NCI-H2196 treated with DMSO at 0.1 percent for 48 hours (cell line): ENCODE results near the gene FBXL17.

Experiments
- DNase-seq: peaks from one replicate; lab custom pipeline; 2025; ENCODE audit not compliant: unreplicated experiment; lab: John Stamatoyannopoulos, UW

The FBXL17 gene

DNA sequence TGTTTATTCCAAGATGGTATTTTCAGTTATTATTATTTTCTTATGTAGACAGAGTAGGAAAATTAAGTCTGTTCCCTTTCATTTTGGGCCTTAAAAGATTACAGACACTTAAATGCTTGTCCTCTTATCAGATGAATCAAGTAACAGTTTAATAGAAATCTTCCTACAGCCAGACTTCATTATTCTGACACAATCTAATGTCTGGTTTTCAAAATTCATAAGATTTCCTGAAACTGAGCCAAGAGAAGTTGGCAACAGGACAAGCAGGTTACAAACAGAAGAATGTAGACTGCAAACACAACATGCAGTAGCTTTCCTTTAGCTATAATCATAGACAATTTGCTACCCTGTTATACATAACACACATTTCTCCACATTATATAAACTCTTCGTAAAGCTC, 130.5 kb downstream of the FBXL17 start:
- DNase-seq = no peak

GRCh38 chr5:108249785-108250426, 132.0 kb downstream of the FBXL17 start:
- DNase-seq = no peak

DNA sequence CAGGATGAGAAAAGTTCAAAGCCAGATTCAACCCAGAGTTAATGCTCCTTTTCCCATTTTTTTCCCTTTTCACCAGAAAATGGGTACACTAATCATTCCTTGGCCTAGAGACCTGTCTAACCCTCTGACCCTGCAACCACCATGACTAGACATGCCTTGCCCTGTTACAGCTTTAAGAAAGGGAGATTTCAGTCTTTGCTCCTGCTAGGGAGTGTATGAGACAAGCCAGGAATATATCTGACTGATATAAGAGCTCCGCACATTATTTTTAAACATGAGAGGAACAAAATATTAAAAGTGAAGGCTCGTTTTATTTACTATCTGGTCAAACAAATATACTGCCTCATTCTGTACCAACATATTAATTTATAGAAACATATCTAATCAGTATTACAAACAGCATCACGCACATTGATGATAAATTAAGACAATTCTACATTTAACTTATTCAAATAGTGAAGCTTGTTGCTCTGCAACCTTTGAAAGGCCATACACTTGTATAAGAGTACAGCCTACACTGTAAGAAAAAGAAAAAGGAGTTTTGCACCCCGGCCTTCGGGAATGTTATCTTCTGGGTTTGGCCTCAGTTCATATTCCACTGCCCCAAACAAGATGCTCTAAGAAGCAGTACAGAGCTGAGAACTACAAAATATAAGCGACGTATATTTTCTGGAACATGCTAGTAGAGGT, 132.7 kb downstream of the FBXL17 start:
- DNase-seq = no peak

- DNase-seq = no peak
Observed at GRCh38 chr5:108238936-108239887, 142.7 kb downstream of the FBXL17 start.

DNA sequence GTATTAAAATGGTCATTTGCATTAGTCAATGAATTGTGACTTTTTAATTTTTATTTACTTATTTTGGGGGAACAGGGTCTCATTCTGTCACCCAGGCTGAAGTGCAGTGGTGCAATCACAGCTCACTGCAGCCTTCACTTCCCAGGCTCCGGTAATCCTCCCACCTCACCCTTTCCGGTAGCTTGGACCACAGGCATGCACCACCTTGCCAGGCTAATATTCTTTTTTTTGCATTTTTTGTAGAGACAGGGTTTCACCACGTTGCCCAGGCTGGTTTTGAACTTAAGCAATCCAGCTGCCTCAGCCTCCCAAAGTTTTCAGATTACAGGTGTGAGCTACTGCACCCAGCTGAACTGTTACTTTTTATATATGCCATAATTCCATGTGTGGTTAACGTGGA, 143.4 kb downstream of the FBXL17 start:
- DNase-seq = no peak

DNA sequence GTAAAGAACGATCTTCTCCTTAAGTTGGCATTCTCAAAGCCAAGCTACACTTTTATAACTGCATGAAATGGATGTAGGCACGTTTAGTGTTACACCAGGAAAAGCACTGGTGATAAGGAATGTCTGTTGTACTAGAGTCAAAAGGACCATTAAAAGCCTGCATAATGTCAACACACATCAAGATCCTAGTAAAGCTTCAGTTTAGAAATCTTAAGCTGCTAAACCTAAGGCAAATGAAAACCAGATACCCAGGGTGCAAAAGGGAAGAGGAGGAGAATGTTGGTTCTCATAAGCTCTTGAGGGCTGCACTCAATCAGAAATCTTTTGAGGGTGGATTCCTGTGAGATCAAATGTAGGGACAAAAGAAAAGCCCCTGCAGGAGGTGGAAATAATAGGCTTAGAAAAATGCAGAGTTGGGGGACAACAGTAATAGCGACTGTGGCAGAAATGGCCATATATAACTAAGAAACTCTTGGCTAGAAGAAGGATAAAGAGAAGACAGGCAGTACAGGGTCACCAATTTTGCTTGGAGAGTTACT, 148.2 kb downstream of the FBXL17 start:
- DNase-seq = no peak

DNA sequence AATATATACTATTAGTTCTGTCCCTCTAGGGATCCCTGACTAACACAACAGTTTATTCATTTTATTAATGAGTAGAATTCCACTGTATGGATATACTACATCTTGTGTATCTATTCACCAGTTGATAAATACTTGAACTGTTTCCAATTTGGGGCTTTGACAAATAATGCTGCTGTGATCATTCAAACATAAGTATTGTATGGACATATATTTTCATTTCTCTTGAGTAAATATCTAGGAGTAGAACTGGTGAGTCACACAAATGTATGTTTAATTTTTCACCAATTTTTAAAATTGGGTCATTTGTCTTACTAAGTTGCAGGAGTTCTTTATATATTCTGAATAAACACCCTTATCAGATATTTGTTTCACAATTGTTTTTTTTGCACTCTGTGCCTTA, 149.1 kb downstream of the FBXL17 start:
- no peak for DNase-seq

DNA sequence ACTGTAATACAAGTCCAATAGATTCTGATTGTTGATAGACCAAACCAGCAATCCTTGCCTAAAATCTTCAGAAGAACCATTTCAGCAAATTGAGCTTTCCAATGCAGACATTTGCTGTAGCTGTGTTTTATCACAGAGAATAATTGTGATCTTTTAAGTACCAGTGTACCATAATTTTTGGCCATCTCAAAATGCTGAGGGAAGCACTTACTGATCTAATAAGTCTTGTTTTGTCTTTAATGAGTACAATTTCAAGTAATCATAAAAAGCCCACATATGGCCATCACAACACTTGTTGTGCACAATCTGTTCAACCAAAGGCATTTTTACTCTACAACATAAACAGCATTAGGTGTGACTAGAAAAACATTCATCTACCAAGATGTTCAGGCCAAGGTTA, 159.9 kb downstream of the FBXL17 start:
- no peak for DNase-seq

DNA sequence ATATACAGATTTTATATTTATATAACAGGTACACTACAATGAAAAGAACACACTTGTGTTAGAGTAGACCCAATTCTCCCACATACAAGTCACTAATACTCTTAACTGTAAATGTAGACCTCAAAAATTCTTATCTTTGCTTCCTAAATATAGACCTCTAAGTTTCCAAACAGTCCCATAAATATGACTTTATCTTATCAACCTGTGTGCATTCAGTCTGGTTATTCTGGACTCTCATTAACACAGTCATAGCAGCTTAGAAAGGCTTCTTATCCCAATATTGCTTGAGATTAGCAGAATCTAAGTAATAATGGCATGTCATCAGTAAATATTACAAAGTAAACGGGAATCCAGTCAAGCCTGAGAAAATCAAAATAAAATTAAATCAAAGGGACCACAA, 161.1 kb downstream of the FBXL17 start:
- DNase-seq = no peak

GRCh38 chr5:108216890-108217289, 165.0 kb downstream of the FBXL17 start:
- DNase-seq = no peak

GRCh38 chr5:108214857-108215256, 167.0 kb downstream of the FBXL17 start:
- DNase-seq = no peak

GRCh38 chr5:108212775-108213346, 169.0 kb downstream of the FBXL17 start:
- no peak for DNase-seq

DNA sequence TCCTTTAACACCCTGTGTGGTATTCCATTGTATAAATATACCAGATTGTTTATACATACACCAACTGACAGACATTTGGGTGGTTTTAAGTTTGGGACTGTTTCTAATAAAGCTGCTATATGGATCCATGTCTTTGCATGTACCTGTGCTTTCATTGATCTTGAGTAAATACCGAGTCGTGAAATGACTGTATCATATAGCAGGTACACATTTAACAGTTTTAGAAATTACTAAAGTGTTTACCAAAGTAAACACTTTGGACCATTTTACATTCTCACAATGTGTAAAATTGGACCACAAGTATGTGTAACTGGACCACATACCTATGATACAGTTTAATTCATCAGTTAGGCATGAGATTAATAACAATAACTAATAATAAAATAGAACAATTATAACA, 175.2 kb downstream of the FBXL17 start:
- no peak for DNase-seq

- DNase-seq = no peak
Observed at GRCh38 chr5:108201721-108202120, 180.2 kb downstream of the FBXL17 start.

DNA sequence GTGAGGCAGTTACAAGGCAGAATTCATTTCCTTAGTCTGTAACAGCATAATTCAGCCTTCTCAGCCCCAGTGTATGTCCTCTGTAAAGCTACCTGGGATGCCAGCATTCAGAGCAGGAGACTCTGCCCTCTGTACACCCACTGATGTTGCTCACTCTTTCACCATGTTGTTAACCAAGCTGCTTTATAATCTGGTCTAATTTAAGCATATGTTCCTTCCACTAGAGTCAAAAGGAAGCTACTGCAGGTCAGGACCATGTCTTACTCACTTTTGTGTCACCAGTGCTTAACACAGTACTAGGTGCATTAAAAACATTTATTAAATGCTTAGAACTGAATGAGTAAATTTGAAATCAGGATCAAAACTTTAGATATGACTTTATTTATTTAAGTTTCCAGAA, 185.6 kb downstream of the FBXL17 start:
- DNase-seq = no peak

DNA sequence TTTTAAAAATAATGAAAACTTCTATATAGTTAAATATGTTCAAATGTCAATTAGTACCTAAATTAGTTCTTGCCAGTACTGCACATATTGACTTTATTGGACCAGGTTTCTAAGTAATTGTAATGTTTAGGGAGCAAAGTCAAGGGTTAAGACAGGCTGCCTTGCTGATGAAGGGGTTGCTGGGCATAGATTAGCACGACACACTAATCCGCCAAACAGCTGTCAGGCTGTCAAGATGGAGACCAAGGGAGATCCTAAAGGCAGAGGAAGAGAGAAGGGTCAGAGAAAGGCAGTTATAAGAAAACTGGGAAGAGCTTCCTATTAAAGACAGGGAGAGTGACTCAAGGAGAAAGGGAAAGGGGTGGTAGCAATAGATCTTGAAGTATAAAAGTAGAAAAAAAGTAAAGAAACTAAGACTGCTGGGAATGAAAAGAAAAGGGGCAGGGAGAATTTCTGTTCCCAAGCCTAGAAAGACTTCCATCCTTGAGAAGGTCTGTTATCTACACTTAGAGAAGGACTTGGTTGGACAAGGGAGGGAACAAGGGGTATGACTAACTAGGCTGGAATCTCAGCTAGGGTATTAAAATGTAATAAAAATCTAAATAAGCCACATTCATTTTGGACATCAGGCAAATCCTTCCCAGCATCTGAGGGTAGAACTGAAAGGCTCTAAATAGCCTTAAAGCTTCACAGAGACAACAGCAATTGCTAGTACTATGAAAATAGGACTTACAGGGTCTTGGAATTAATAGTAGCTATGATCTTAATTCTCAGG, 188.7 kb downstream of the FBXL17 start:
- no peak for DNase-seq

DNA sequence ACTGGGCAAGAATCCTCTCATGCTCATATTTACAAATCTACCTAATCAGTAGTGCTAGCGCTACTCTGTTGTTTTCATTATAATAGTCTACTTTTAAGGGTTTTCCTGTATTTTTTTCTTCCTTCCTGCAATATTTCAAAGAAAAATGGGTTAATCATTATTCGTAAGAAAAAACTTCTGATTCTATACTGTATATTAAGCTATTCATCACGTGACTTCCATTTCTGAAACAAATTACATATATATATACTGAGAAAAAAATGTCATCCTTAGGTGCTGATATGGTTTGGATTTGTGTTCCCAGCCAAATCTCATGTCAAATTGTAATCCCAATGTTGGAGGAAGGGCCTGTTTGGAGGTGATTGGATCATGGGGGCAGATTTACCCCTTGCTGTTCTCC, 197.0 kb downstream of the FBXL17 start:
- no peak for DNase-seq

DNA sequence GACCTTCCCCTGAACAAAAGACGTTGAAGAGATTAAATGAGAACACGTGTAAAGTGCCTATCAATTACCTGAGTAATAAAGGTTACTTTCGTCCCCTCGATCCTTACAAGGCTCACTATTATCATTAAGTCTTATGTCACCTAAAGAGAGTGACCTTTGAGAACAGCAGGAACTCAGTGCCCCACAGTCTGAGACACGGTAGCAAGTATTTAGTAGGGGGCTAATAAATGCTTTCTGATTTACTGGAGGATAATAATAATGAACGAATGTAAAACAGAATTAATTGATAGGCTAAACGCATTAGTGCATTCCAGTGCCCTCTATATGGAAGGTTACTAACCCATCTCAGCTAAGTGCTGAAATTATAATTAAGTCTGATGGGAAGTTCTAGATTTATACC, 199.9 kb downstream of the FBXL17 start:
- no peak for DNase-seq

DNA sequence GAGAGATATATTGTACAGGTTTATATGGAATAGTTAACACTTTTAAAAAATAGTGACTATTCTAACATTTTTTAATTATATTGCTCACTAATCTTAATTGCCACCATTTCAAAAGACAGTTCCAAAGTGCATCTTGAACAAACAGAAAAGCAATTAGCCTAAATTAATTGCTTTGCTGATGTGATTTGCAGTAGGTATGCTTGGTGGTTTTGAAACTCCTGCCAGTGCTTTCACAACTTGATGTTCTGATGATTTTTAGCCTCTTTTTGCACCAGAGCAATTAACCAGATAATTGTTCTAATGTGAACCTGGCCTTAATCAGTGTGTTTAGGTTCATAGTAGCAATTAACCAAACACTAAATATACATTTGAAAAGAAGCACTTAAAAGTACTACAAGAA, 207.6 kb downstream of the FBXL17 start:
- no peak for DNase-seq

- DNase-seq = no peak
Observed at GRCh38 chr5:108171759-108172158, 210.1 kb downstream of the FBXL17 start.

DNA sequence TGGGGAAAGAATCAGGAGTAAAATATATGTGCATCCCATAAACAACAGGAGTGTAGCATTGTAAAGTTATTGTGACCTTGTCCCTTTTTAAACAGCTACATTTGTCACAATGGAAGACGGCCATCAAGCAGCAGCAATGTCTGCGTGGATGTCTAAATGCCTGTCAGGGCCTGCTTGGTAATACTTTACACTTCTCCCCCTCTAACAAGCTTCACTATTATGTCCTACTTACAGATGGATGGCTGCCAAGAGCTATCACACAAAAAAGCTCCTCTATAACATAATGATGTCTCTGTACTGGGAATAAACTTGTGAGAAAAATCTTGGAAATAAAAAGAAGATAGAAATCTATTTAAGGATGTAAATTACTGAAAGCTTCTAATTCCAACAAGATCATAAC, 213.0 kb downstream of the FBXL17 start:
- DNase-seq = no peak
